GM21381 (cell line): ENCODE results near the gene PSMD6.

Experiments
- ATAC-seq: cut with Tn5 transposase; IDR thresholded peaks from one replicate; pipeline ENCODE4 v1.9.1; 2021; ENCODE audit warnings: mild to moderate bottlenecking, moderate library complexity; ENCODE audit not compliant: unreplicated experiment

PSMD6 gene

GRCh38 chr3:64011685-64012084 is 11.6 kb downstream of the PSMD6 start:
- no peak for ATAC-seq

DNA sequence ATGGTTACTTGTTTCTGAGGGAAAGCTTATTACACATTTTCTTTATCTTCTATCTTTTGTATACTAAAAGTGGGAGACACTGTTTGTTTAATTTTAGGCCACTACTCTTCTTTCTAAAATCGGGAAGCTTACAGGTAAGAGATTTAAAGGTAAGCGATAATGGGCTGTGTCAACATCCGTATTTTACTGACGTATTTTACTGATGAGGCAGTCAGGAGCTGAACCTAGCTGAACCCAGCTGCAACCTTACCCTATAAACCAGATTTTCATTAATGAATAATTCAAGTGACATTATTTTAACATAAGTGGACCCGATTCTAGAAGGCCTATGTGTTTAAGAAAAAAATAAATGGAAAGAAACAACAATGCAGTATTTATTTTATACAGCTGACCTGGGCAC is 13.1 kb downstream of the PSMD6 start:
- ATAC-seq: no peak

DNA sequence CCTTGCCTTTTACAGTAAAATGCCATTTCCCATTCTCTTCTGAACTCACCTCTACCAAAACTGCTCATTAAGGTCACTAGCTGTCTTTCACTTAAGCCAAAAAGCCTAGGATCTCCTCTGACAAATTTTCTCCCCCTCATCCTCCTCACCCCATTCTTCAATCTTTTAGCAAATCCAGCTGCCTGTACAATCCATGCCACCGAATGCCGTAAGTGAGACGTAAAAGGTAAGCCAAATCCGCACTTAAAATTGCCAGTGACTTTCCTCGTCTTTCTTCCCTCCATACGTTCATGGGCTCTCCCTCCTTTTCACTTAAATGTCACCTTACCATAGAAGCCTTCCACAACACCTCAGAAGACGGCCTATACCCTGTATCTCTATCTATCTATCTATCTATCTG is 13.8 kb downstream of the PSMD6 start:
- no peak for ATAC-seq

GRCh38 chr3:64008487-64009351 is 14.6 kb downstream of the PSMD6 start:
- no peak for ATAC-seq

DNA sequence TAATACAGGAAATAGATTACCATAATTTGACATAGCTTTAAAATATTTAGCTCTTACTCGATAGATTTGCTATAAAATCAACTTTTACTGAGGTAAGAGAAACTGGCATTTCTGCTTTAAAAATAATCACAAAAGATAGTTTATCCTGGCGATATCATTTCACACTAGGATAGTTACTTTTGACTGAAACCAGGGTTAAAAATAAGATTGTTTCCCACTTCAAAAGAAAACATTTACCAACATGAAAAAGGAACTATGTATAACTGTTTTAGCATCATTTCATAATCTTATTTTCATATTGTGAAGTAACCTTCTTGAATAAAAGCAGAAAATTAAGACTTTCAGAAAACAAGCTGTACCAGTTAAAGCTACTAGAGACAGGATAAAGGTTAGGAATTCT is 15.3 kb downstream of the PSMD6 start:
- no peak for ATAC-seq

GRCh38 chr3:64003589-64003988 is 19.7 kb downstream of the PSMD6 start:
- ATAC-seq: no peak

- no peak for ATAC-seq
Measured at GRCh38 chr3:64002233-64002632, 21.1 kb downstream of the PSMD6 start.

DNA sequence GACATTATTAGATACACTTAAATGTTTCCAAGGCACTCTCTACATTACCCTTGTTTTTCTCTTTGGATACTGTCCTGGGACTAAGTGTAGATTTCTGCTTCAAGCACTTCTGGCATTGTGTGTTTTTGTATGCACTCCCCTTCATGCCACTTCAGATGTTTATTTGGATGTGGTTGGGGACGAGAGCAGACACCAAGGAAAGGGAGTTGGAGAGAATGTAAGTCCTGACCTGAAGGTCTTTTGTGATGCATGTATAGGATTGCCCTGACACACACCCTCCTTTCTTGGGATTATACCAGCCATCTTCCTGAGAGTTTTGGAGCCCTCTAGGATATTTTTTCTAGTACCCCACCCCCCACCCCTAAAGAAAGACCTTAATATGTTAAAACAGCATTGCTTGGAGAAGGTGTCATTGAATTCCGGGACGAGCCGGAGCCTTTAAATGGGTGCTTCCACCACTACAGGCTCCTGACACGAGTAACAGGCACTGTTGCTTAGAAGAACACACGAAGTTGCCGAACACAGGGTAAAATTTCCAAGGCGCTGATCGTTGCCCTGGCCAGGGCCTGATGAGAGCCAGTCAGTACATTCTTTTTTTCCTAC is 22.7 kb downstream of the PSMD6 start:
- ATAC-seq: no peak

DNA sequence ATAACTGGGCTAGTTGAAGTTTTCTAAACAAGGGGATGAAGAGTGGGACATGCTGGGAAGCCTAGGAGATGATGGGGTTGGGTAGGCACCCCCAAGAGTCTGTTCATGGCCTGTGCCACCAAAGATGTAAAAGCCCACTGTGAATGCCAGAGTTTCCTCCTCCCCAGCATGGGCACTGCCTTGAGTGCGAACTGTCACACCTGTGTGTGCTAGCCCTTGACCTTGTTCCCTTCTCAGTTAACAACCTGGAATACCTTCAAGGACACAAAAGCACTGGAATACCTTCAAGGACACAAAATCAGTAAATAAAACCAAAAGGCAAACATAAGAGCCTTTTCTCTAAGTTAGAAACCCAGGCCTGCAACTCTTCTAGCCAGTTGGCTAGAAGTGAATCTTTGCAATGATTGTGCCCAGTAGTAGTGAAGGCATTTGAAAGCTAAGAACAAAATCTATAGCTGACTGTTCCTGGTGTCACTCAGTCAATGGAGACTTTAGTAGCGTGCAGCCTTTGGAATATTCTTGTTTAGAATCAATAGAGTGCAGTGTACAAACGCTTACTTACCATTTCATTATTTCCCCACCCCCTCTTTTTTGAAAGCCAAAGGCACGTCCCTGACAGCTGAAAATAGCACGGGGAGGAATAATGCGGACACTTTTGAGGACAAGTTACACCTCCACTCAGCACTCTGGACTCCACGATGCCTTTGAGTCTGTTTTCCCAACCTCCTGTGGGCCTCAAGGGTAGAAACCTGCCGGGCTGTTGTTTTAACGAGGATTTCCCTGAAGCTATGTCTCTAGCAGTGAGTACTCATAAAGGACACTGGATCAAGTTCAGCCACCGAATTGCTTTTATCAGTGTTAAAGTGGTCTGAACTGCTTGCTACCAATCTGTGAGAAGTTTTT is 24.2 kb downstream of the PSMD6 start:
- ATAC-seq: no peak

DNA sequence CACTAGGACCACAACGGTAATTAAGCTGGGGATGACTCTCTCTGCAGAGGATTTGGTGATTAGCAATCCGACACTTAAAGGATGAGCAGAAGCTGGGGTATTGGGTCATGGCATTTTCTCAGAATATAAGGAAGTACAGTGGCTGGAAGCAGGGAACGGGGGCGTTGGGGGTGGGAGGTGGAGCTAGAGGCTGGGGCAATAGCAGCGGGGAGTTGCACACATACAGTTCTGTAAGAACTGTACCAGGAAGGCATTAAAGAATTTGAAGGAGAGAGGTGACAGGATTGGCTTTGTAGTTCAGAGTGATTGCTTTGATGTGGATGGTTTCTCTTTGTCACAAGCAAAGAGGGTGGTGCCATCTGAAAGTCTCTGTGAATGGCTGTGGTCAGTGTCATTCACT is 28.2 kb downstream of the PSMD6 start:
- no peak for ATAC-seq

- ATAC-seq: peak; percentile 87
Measured at GRCh38 chr3:63993653-63994079, 29.6 kb downstream of the PSMD6 start.

- no peak for ATAC-seq
Measured at GRCh38 chr3:63992516-63993209, 30.6 kb downstream of the PSMD6 start.

- ATAC-seq: no peak
Measured at GRCh38 chr3:63991666-63992065, 31.6 kb downstream of the PSMD6 start.

- ATAC-seq: no peak
Measured at GRCh38 chr3:63990733-63991132, 32.6 kb downstream of the PSMD6 start.

DNA sequence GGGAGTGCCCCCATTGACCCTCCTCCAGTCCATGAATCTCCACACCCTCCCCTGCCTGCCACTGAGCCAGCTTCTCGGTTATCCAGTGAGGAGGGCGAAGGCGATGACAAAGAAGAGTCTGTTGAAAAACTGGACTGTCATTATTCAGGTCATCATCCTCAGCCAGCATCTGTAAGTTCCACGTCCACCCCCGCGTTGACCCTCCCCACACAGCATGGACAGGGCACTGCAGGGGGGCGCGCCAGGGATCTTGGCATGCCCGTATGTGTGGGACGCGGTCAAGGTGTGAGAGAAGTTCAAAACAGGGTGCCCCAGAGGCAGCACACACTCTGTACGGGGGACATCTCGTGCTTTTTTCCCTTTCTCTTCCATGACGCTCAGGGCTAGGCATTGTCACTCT is 33.1 kb downstream of the PSMD6 start:
- no peak for ATAC-seq

DNA sequence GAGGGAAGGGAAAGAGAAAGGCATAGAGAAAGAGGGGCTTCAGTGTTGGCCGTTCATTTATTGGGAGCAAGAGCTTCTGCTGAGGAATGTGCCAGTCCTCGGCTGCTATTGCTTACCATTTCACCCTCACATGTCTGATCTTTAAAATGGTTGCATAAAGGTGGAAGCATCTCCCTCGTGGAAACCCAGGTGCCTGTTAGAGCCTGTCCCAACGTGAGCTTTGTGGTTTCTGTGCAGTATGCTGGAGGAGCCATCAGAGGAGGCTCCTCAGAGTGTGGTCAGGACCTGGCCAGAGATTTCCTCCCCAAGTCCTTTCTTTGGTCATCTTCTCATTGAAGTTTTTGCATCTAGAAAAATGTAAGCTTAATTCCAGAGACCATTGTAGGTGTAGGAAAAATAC is 34.4 kb downstream of the PSMD6 start:
- ATAC-seq: no peak

DNA sequence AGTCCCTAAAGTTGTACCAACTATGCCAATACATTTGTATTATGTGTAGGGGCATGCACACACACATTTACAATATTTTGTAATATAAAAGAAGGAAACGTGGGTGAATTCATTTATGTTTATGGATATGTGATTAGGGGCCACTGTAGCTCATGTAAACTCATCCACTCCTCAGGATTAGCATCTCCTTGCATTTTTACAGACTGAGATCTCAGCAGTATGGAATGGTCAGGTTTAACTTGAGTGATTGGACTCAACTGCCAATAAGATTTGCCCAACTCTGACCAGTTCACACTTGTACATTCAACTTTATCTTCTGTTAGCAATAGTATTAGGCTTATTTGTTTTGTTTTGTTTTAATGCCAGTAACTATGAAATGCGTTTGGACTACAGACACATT is 36.5 kb downstream of the PSMD6 start:
- no peak for ATAC-seq

DNA sequence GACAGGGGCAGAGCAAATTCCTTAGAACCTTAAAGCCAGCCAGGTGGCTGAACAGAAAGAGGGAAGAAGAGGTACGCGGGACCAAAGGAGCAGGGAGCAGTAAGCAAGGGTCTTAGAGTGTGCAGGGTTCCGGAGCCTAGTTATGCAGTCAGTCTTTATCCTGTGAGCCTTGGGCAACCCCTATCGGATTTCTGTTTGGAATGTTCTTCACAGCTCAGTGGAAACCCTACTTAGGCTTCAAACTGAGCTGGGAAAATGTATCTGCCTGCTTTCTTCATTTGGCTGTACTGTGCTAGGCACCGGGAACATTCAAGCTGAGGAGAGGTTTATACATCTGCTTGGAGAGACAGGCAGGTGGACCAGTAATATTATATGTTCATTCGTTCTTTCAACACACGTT is 37.1 kb downstream of the PSMD6 start:
- no peak for ATAC-seq

DNA sequence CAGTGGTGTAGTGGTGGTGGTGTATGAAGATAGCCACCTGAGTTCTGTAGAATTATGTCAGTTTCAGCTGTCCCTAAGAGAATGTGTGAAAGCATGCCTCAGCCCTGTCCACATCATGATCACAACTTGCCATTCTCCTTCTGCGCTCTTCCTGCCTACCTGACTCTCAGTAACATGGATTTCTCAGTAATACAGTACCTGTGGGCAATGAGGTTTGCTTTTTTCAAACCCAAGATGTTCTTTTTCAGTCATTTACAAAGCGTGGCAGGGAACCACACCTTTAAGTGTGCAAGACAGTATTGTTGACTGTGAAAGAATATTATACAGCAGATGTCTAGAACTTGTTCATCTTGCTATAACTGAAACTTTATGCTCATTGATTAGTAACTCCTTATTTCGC is 38.9 kb downstream of the PSMD6 start:
- ATAC-seq: no peak

DNA sequence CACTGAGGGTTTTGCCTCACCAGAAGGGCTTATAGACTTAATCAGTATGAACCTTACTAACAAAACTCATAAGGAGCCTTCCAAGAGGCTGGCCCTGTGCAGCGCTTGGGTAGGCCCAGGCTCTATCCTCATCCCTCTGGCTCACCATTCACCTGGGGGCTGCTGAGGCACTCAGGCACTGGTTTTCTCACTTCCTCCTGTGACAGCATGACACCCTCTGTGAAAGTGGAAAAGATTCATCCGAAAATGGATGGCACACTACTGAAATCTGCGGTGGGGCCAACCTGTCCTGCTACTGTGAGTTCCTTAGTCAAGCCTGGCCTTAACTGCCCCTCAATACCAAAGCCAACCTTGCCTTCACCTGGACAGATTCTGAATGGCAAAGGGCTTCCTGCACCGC is 41.3 kb downstream of the PSMD6 start:
- ATAC-seq: no peak
